ENCODE results near the gene CASR.

DNA sequence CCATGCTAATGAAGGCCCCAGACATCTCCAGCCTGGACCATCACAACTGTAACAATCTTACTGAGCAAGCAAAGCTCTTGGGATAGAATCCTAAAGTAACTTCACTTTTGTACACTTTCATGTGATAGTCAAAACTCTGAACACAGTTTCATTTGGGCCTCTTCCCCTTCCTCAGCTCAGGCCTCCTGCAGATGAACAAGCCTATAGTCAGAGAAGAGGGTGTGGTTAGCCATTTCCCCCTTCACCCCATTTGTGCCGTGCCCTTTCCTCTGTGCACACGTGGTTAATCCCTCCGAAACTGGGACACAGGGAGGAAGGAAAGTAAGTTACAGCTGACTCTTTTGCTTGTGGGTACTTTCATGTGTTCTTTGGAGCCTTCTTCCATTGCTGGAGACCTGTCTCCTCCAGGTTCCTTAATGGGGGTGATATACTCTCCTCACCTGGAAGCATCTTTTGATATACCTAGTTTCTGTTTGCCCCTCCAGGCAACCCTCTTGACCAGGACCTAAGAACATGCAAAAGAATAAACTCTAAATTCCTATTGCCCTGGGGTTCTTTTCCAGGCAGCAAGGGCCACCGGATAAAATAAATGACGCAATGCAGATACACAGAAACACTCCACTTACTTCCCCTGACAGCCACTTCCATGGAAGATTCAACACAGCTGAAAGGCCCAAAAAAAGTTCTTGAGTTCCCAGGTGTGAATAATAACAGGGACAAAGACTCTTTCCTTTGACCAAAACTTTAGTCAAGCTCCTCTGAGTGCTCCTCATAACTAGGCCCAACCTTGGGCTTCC lies 112.0 kb downstream of the CASR start:
- TF ChIP-seq, protein P1, sequence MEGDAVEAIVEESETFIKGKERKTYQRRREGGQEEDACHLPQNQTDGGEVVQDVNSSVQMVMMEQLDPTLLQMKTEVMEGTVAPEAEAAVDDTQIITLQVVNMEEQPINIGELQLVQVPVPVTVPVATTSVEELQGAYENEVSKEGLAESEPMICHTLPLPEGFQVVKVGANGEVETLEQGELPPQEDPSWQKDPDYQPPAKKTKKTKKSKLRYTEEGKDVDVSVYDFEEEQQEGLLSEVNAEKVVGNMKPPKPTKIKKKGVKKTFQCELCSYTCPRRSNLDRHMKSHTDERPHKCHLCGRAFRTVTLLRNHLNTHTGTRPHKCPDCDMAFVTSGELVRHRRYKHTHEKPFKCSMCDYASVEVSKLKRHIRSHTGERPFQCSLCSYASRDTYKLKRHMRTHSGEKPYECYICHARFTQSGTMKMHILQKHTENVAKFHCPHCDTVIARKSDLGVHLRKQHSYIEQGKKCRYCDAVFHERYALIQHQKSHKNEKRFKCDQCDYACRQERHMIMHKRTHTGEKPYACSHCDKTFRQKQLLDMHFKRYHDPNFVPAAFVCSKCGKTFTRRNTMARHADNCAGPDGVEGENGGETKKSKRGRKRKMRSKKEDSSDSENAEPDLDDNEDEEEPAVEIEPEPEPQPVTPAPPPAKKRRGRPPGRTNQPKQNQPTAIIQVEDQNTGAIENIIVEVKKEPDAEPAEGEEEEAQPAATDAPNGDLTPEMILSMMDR (IDR thresholded peaks at IDR 0.05) = no peak
- TF ChIP-seq POLR2A (IDR thresholded peaks at IDR 0.05) = no peak

Data from gastroesophageal sphincter (tissue), 3 donors.